ENCODE measurements around the gene AGAP4. TPM values are rescaled to one million over a fixed set of nuclear protein-coding genes. Genes with fewer than 3 reads are reported as not detected.
"Not testable (repeated sequence)": the region's sequence is repeated elsewhere in the genome, so short reads cannot be mapped to it uniquely, and the experiment has no call there.

Gene AGAP4
- total RNA-seq, 1 donor = 3.6 TPM

DNA sequence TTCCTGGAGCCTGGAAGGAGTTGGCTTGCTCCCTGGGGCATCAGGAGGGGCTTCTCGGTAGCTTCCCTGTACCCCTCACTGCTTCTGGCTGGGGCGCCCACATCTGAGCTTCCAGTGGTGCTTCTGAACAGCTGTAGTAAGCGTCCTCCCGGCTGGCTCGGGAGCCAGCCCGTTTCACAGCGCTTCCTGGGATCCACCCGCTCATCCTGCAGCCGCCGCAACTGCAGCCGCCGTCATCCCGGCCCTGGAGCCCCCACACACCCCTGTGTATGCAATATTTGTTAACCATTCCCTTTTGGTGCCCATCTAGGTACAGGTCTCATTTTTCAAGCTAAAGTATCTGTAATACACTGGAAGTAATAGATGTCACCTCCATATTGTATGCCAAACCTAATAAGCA is 34.3 kb downstream of the AGAP4 start:
- not testable (repeated sequence) for H3K9me3 ChIP-seq (ENCODE audit: low read depth, low read length); H3K4me1 ChIP-seq (ENCODE audit: insufficient read depth, low read length); DNase-seq (ENCODE audit: insufficient read length, low spot score, missing footprints); H3K4me2 ChIP-seq (ENCODE audit: insufficient read depth, low read length); H3K4me3 ChIP-seq (ENCODE audit: insufficient read depth, low read length); H3K79me2 ChIP-seq (ENCODE audit: insufficient read depth, low read length); H2AFZ ChIP-seq (ENCODE audit: low read length); H4K20me1 ChIP-seq (ENCODE audit: insufficient read depth, low read length); H3K27ac ChIP-seq (ENCODE audit: low read depth, low read length); H3K36me3 ChIP-seq (ENCODE audit: insufficient read depth, low read length)
- peaks cover 15% of the 10 kb centered on the region for H3K27me3 ChIP-seq (ENCODE audit: insufficient read depth, low read length)

- Histone ChIP-seq H3K4me1 (ENCODE audit: insufficient read depth, low read length) (no peaks in the 10 kb centered on the region), H3K27me3 (ENCODE audit: insufficient read depth, low read length) (peaks cover 17% of the 10 kb centered on the region), H3K4me3 (ENCODE audit: insufficient read depth, low read length) (no peak overlapping the region), H3K27ac (ENCODE audit: low read depth, low read length) (no peak overlapping the region), H3K4me2 (ENCODE audit: insufficient read depth, low read length) (no peak overlapping the region), H3K79me2 (ENCODE audit: insufficient read depth, low read length) (no peaks in the 10 kb centered on the region), H3K36me3 (ENCODE audit: insufficient read depth, low read length) (no peaks in the 10 kb centered on the region), H3K9me3 (ENCODE audit: low read depth, low read length) (no peaks in the 10 kb centered on the region), H4K20me1 (ENCODE audit: insufficient read depth, low read length) (no peaks in the 10 kb centered on the region), H2AFZ (ENCODE audit: low read length) (no peak overlapping the region)
- TF ChIP-seq, protein P1, sequence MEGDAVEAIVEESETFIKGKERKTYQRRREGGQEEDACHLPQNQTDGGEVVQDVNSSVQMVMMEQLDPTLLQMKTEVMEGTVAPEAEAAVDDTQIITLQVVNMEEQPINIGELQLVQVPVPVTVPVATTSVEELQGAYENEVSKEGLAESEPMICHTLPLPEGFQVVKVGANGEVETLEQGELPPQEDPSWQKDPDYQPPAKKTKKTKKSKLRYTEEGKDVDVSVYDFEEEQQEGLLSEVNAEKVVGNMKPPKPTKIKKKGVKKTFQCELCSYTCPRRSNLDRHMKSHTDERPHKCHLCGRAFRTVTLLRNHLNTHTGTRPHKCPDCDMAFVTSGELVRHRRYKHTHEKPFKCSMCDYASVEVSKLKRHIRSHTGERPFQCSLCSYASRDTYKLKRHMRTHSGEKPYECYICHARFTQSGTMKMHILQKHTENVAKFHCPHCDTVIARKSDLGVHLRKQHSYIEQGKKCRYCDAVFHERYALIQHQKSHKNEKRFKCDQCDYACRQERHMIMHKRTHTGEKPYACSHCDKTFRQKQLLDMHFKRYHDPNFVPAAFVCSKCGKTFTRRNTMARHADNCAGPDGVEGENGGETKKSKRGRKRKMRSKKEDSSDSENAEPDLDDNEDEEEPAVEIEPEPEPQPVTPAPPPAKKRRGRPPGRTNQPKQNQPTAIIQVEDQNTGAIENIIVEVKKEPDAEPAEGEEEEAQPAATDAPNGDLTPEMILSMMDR (IDR thresholded peaks at IDR 0.05; ENCODE audit: extremely low read depth, low read depth, low read length) = no peak
- no peak for DNase-seq (ENCODE audit: insufficient read length, low spot score, missing footprints)
Observed at GRCh38 chr10:45811075-45811474, 36.2 kb downstream of the AGAP4 start.

DNA sequence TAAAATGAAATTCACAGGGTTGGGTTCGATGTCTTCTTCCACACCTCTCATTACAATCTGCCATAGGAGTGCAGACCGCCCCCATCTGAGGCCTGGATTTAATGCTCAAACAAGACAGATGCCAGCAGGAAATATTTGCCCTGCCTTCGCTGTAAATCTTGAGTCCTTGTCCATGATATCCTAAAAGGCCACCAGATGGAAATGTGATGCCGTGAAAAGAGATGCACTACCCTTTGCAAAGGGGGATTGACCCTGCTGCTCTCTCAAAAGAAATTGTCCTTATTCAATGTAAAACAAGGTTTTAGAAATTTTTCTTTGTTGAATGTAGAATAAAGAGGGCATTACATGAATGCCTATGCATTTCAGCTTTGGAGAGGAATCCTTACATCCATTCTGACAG is 37.5 kb downstream of the AGAP4 start:
- Histone ChIP-seq H3K4me1 (ENCODE audit: insufficient read depth, low read length) (no peaks in the 10 kb centered on the region), H2AFZ (ENCODE audit: low read length) (no peak overlapping the region), H3K27me3 (ENCODE audit: insufficient read depth, low read length) (peaks cover 17% of the 10 kb centered on the region), H3K4me3 (ENCODE audit: insufficient read depth, low read length) (no peak overlapping the region), H3K79me2 (ENCODE audit: insufficient read depth, low read length) (no peaks in the 10 kb centered on the region), H3K36me3 (ENCODE audit: insufficient read depth, low read length) (no peaks in the 10 kb centered on the region), H3K27ac (ENCODE audit: low read depth, low read length) (no peak overlapping the region), H3K4me2 (ENCODE audit: insufficient read depth, low read length) (no peak overlapping the region), H4K20me1 (ENCODE audit: insufficient read depth, low read length) (no peaks in the 10 kb centered on the region), H3K9me3 (ENCODE audit: low read depth, low read length) (no peaks in the 10 kb centered on the region)
- no peak for DNase-seq (ENCODE audit: insufficient read length, low spot score, missing footprints)
- TF ChIP-seq, protein P1 (IDR thresholded peaks at IDR 0.05; ENCODE audit: extremely low read depth, low read depth, low read length) = no peak

- H3K79me2 ChIP-seq (ENCODE audit: insufficient read depth, low read length); DNase-seq (ENCODE audit: insufficient read length, low spot score, missing footprints); H3K4me1 ChIP-seq (ENCODE audit: insufficient read depth, low read length); H3K27ac ChIP-seq (ENCODE audit: low read depth, low read length); H2AFZ ChIP-seq (ENCODE audit: low read length); H3K9me3 ChIP-seq (ENCODE audit: low read depth, low read length); H3K4me2 ChIP-seq (ENCODE audit: insufficient read depth, low read length); H3K36me3 ChIP-seq (ENCODE audit: insufficient read depth, low read length); H4K20me1 ChIP-seq (ENCODE audit: insufficient read depth, low read length); H3K4me3 ChIP-seq (ENCODE audit: insufficient read depth, low read length): not testable (repeated sequence)
- H3K27me3 ChIP-seq (ENCODE audit: insufficient read depth, low read length) = peaks cover 23% of the 10 kb centered on the region
Observed at GRCh38 chr10:45804996-45805395, 42.3 kb downstream of the AGAP4 start.

DNA sequence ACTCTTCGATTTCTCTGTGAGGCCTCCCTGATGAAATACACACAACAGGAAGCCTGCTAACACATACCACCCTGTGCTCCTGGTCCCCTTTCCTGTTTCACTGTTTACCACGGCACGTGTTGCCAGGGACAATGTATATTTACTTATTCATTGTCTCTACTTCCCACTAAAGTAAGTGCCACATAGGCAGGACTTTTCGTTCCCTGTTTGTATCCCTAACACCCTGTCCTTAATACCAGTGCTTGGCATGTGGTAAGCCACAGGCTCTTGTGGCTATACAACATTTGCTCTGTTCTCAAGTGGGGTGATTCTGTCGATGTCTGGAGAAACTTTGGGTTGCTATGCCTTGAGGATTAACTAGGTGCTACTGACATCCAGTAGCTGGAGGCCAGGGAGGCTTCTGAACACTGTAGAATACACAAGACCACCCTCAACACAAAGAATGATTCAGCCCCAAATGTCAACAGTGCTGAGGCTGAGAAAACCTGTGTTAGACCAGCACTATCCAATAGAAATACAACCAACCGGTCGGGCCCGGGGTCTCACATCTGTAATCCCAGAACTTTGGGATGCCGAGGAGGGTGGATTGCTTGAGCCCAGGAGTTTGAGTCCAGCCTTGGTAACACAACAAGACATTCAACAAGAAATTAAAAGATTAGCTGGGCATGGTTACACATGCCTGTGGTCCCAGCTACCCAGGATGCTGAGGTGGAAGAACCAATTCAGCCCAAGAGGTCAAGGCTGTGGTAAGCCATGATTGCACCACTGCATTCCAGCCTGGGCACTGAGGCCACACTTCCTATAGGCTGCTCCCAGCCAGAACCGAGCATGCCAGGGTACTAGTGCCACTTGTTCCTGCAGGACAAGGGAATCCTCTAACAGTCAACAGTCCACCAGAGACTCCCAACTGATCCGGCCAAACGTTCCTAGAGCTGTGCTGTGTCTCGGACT is 44.0 kb downstream of the AGAP4 start:
- Histone ChIP-seq H3K27me3 (ENCODE audit: insufficient read depth, low read length) (peaks cover 19% of the 10 kb centered on the region), H3K4me2 (ENCODE audit: insufficient read depth, low read length) (peak overlapping the region; percentile 11)
- not testable (repeated sequence) for H3K79me2 ChIP-seq (ENCODE audit: insufficient read depth, low read length); H3K4me3 ChIP-seq (ENCODE audit: insufficient read depth, low read length); DNase-seq (ENCODE audit: insufficient read length, low spot score, missing footprints); H3K4me1 ChIP-seq (ENCODE audit: insufficient read depth, low read length); H2AFZ ChIP-seq (ENCODE audit: low read length); H3K9me3 ChIP-seq (ENCODE audit: low read depth, low read length); H3K27ac ChIP-seq (ENCODE audit: low read depth, low read length); H3K36me3 ChIP-seq (ENCODE audit: insufficient read depth, low read length); H4K20me1 ChIP-seq (ENCODE audit: insufficient read depth, low read length)

DNA sequence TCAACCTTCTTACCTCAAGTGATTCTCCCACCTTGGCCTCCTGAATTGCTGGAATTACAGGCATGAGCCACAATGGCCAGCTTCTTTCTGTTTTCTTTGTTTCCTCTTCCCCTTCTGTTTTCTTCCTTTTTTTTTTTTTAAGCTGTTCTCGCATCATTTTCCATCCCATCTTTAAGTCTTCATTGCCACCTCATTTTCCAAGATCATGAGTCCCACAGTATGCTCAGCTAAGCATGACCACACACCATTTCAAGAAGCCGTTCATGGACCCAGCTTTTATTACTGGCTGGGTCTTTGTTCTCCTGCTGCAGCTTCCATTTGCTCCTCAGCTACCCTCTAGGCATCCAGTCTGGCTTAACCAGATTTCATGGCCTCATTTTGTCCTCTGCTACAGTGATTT is 52.5 kb downstream of the AGAP4 start:
- H2AFZ ChIP-seq (ENCODE audit: low read length); DNase-seq (ENCODE audit: insufficient read length, low spot score, missing footprints); H3K36me3 ChIP-seq (ENCODE audit: insufficient read depth, low read length): not testable (repeated sequence)

GRCh38 chr10:45790694-45791426 is 56.4 kb downstream of the AGAP4 start:
- not testable (repeated sequence) for H2AFZ ChIP-seq (ENCODE audit: low read length); DNase-seq (ENCODE audit: insufficient read length, low spot score, missing footprints); H4K20me1 ChIP-seq (ENCODE audit: insufficient read depth, low read length)

More for the DNA sequence above, 52.5 kb downstream of the AGAP4 start:
- H3K27ac ChIP-seq (ENCODE audit: low read depth, low read length); H3K9me3 ChIP-seq (ENCODE audit: low read depth, low read length); H3K79me2 ChIP-seq (ENCODE audit: insufficient read depth, low read length); H3K4me1 ChIP-seq (ENCODE audit: insufficient read depth, low read length); H4K20me1 ChIP-seq (ENCODE audit: insufficient read depth, low read length); H3K4me3 ChIP-seq (ENCODE audit: insufficient read depth, low read length); H3K4me2 ChIP-seq (ENCODE audit: insufficient read depth, low read length); H3K27me3 ChIP-seq (ENCODE audit: insufficient read depth, low read length): not testable (repeated sequence)

More at GRCh38 chr10:45790694-45791426, 56.4 kb downstream of the AGAP4 start:
- H3K4me1 ChIP-seq (ENCODE audit: insufficient read depth, low read length); H3K9me3 ChIP-seq (ENCODE audit: low read depth, low read length); H3K4me2 ChIP-seq (ENCODE audit: insufficient read depth, low read length); H3K79me2 ChIP-seq (ENCODE audit: insufficient read depth, low read length); H3K27ac ChIP-seq (ENCODE audit: low read depth, low read length); H3K27me3 ChIP-seq (ENCODE audit: insufficient read depth, low read length); H3K4me3 ChIP-seq (ENCODE audit: insufficient read depth, low read length); H3K36me3 ChIP-seq (ENCODE audit: insufficient read depth, low read length): not testable (repeated sequence)

Measured in osteoblast (primary cell).